GM18907 (cell line): ENCODE data around the gene TSEN15.

Experiments
- ATAC-seq: cut with Tn5 transposase; IDR thresholded peaks from one replicate; pipeline ENCODE4 v1.9.1; 2021; ENCODE audit warnings: mild to moderate bottlenecking, moderate library complexity; ENCODE audit not compliant: unreplicated experiment

Gene TSEN15

GRCh38 chr1:184052194-184052559, 647 bp downstream of the TSEN15 start:
- no peak for ATAC-seq

GRCh38 chr1:184052750-184053149, 1.2 kb downstream of the TSEN15 start:
- no peak for ATAC-seq

GRCh38 chr1:184053881-184054280, 2.4 kb downstream of the TSEN15 start:
- no peak for ATAC-seq

- ATAC-seq = no peak
Measured at GRCh38 chr1:184056921-184057555, 5.5 kb downstream of the TSEN15 start.

GRCh38 chr1:184059887-184060286, 8.4 kb downstream of the TSEN15 start:
- ATAC-seq = no peak

- ATAC-seq = no peak
Measured at GRCh38 chr1:184060316-184060715, 8.8 kb downstream of the TSEN15 start.

- ATAC-seq = no peak
Measured at GRCh38 chr1:184061396-184062003, 10.0 kb downstream of the TSEN15 start.

GRCh38 chr1:184062640-184063286, 11.2 kb downstream of the TSEN15 start:
- ATAC-seq = no peak

GRCh38 chr1:184065559-184065958, 14.0 kb downstream of the TSEN15 start:
- ATAC-seq = no peak

- no peak for ATAC-seq
Measured at GRCh38 chr1:184068354-184068753, 16.8 kb downstream of the TSEN15 start.

- no peak for ATAC-seq
Measured at GRCh38 chr1:184069675-184070074, 18.1 kb downstream of the TSEN15 start.

GRCh38 chr1:184072376-184072775, 20.8 kb downstream of the TSEN15 start:
- ATAC-seq = no peak

GRCh38 chr1:184074383-184074782, 22.9 kb downstream of the TSEN15 start:
- no peak for ATAC-seq

GRCh38 chr1:184075055-184076029, 23.8 kb downstream of the TSEN15 start:
- ATAC-seq = no peak

- ATAC-seq = no peak
Measured at GRCh38 chr1:184078564-184079249, 27.2 kb downstream of the TSEN15 start.

GRCh38 chr1:184080309-184080708, 28.8 kb downstream of the TSEN15 start:
- ATAC-seq = no peak

GRCh38 chr1:184082541-184083415, 31.2 kb downstream of the TSEN15 start:
- ATAC-seq = no peak

- no peak for ATAC-seq
Measured at GRCh38 chr1:184085667-184086066, 34.1 kb downstream of the TSEN15 start.

- ATAC-seq = no peak
Measured at GRCh38 chr1:184088037-184088436, 36.5 kb downstream of the TSEN15 start.

- ATAC-seq = no peak
Measured at GRCh38 chr1:184093071-184093470, 41.5 kb downstream of the TSEN15 start.
